Upper lobe of right lung (tissue), 1 donor: Measurements from ENCODE around the gene GREB1L. TPM values are rescaled to one million over a fixed set of nuclear protein-coding genes. Genes with fewer than 3 reads are reported as not detected.

Experiments
- ATAC-seq: fragments of 200-7000 bp; cut with Tn5 transposase; one replicate; pipeline ENCODE4 v1.9.1; 2020; ENCODE audit warnings: mild to moderate bottlenecking, moderate library complexity
- DNase-seq: peaks from one replicate; pipeline ENCODE4 v3.0.0-alpha.2; 2020
- H3K27ac ChIP-seq: fragments of 200-600 bp; one replicate; pipeline ENCODE4 v1.8.0; 2022
- H3K27me3 ChIP-seq: fragments of 200-600 bp; one replicate; pipeline ENCODE4 v1.8.0; 2022; ENCODE audit warnings: mild to moderate bottlenecking
- H3K36me3 ChIP-seq: fragments of 200-600 bp; one replicate; pipeline ENCODE4 v1.8.0; 2022
- H3K4me1 ChIP-seq: fragments of 200-600 bp; one replicate; pipeline ENCODE4 v1.8.0; 2022
- H3K4me3 ChIP-seq: fragments of 200-600 bp; one replicate; pipeline ENCODE4 v1.8.0; 2022; ENCODE audit warnings: mild to moderate bottlenecking
- H3K9me3 ChIP-seq: fragments of 200-600 bp; one replicate; pipeline ENCODE4 v1.8.0; 2022
- intact Hi-C: fragments of 100-400 bp; cut with DNase I; formaldehyde crosslinking; loops from one replicate; pipeline ENCODE4 v1.11.0; 2022
- total RNA-seq: library from RNA; stranded (reverse); fragmentation: NEBNext Ultra II Directional; extraction: Animal tissue kit (Norgen Biotek cat#: 25700); gene quantifications from one replicate; pipeline ENCODE4 v1.2.1, GENCODE V29; 2021
- TF ChIP-seq, protein P1 (sequence below): fragments of 200-600 bp; IDR thresholded peaks from one replicate; pipeline ENCODE4 v1.8.0; 2022; ENCODE audit warnings: antibody characterized with exemption
- donor health status: DM: no; HTN: yes; CAD: no; lungs with severe emphysema.

Gene GREB1L
- total RNA-seq, 1 donor from 2014 or later = 1.2 TPM

DNA sequence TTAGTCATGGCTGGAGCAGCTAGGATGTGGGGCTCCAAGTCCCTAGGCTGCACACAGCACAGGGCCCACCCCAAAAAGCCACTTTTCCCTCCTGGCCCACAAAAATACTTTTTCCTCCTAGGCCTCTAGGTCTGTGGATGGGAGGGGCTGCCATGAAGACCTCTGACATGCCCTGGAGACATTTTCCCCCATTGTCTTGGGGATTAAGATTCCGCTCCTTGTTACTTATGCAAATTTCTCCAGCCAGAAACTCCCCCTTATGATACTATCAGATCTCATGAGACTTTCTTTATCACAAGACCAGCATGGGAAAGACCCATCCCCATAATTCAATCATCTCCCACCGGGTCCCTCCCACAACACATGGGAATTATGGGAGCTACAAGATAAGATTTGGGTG lies 232.6 kb downstream of the GREB1L start:
- no peak overlapping the region for H3K4me3 ChIP-seq
- no peaks in the 10 kb centered on the region for H3K4me1 ChIP-seq
- intact Hi-C loops = no loop called here
- TF ChIP-seq, protein P1, sequence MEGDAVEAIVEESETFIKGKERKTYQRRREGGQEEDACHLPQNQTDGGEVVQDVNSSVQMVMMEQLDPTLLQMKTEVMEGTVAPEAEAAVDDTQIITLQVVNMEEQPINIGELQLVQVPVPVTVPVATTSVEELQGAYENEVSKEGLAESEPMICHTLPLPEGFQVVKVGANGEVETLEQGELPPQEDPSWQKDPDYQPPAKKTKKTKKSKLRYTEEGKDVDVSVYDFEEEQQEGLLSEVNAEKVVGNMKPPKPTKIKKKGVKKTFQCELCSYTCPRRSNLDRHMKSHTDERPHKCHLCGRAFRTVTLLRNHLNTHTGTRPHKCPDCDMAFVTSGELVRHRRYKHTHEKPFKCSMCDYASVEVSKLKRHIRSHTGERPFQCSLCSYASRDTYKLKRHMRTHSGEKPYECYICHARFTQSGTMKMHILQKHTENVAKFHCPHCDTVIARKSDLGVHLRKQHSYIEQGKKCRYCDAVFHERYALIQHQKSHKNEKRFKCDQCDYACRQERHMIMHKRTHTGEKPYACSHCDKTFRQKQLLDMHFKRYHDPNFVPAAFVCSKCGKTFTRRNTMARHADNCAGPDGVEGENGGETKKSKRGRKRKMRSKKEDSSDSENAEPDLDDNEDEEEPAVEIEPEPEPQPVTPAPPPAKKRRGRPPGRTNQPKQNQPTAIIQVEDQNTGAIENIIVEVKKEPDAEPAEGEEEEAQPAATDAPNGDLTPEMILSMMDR = no peak
- H3K27me3 ChIP-seq = no peaks in the 10 kb centered on the region
- H3K36me3 ChIP-seq = no peaks in the 10 kb centered on the region
- no peak overlapping the region for H3K27ac ChIP-seq
- ATAC-seq (no peak), DNase-seq (no peak)
- no peaks in the 10 kb centered on the region for H3K9me3 ChIP-seq

DNA sequence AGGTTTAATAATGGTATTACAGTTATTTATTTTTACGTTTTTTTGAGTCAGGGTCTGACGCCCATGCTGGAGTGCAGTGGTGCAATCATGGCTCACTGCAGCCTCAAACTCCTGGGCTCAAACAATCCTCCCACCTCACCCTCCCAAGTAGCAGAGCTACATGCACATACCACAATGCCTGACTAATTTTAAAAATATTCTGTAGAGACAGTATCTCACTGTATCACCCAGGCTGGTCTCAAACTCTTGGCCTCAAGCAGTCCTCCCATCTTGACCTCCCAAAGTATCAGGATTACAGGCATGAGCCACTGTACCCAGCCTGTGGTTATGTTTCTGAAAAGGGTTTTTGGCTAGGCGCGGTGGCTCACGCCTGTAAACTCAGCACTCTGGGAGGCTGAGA lies 237.7 kb downstream of the GREB1L start:
- intact Hi-C loops = no loop called here
- Histone ChIP-seq H3K27me3 (no peaks in the 10 kb centered on the region), H3K36me3 (no peaks in the 10 kb centered on the region), H3K4me3 (no peak overlapping the region), H3K27ac (no peak overlapping the region), H3K4me1 (no peaks in the 10 kb centered on the region), H3K9me3 (no peaks in the 10 kb centered on the region)
- TF ChIP-seq, protein P1 = no peak
- ATAC-seq (no peak), DNase-seq (no peak)

DNA sequence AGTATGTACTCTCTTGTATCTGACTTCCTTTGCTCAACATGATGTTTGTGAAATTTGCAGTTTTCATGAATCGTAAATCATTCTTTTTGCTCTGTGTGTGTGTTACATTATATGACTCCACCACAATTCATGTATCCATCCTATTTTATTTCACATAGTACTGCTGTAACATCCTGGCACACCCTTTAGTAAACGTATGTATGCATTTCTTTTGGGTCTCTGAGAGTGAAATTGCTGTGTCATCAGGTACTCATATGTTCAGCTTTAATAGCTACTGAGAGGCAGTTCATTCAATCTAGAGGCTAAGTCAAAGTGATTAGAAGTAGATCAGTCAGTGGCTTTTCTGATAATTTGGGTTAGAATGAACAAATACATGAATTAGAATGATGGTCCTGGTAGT lies 239.7 kb downstream of the GREB1L start:
- TF ChIP-seq, protein P1 = no peak
- Histone ChIP-seq H3K4me3 (no peak overlapping the region), H3K4me1 (no peaks in the 10 kb centered on the region), H3K27ac (no peak overlapping the region), H3K9me3 (no peaks in the 10 kb centered on the region), H3K36me3 (no peaks in the 10 kb centered on the region), H3K27me3 (no peaks in the 10 kb centered on the region)
- ATAC-seq (no peak), DNase-seq (no peak)
- intact Hi-C loops = no loop called here

DNA sequence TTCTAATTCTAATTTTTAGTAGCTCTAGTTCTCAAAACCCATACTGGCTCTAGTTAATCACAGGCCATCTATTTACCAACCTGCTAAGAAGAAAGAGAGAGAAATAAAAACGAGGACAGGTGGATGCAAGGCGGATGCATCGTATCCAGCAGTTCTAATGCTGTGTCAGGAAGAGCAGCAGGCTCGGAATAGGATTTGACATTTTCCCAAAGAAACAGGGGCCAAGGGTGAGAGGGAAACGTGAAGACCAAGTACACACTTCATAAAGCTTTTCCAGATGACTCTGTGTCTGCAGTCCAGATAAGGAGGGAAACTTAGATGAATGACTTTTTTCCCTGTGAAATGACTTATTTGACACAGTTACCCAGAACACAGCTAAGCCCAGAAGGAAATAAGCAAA lies 241.0 kb downstream of the GREB1L start:
- Histone ChIP-seq H3K4me3 (no peak overlapping the region), H3K27ac (no peak overlapping the region), H3K4me1 (no peaks in the 10 kb centered on the region), H3K27me3 (no peaks in the 10 kb centered on the region), H3K36me3 (no peaks in the 10 kb centered on the region), H3K9me3 (no peaks in the 10 kb centered on the region)
- no peak for ATAC-seq
- DNase-seq = no peak
- intact Hi-C loops = no loop called here
- TF ChIP-seq, protein P1 = no peak

DNA sequence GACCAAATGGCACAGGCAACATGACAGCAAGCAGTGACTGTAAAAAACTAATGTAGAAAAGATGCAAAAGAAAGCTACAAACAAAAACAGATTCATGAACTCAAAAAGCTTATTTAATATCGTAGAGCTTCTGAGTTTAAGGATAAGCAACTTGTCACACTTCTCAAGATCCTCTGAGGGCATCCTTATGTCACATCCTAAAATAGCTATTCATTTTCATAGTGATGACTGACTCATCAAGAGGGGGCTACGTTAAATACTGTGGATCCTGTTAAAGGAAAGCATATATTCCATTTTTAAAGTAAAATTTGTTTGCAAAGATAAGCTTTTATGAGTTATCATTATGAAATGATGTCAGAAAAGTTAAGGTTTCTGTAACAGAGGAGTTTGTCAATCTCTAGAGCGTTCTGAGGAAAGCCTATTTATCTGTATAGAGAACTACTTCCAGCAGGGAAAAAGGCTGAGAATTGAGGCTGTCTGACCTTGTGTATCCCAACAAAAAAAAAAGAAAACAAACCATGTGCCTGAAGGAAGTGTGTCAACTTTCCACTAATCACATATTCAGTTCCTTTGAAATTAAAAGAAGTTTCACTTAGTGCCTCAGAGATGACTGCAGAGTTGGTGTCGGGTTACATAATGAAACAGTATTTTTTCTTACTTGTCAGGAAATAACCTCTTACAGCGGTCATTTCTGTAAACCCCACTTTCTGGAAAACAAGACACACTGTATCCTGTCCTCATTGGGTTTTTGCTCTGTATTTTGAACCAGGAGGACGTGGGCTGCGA lies 243.0 kb downstream of the GREB1L start:
- H3K27me3 ChIP-seq = no peaks in the 10 kb centered on the region
- no peak overlapping the region for H3K27ac ChIP-seq
- DNase-seq (no peak), ATAC-seq (no peak)
- H3K4me1 ChIP-seq = no peaks in the 10 kb centered on the region
- H3K4me3 ChIP-seq = no peak overlapping the region
- TF ChIP-seq, protein P1 = no peak
- H3K36me3 ChIP-seq = no peaks in the 10 kb centered on the region
- no peaks in the 10 kb centered on the region for H3K9me3 ChIP-seq
- intact Hi-C loops = no loop called here
